Activated CD4-positive, alpha-beta memory T cell treated with anti-CD3 and anti-CD28 coated beads, Interleukin-2, amount 10 ng/mL, durations not matched to agents 7 days and 5 days (primary cell): ENCODE measurements around the gene ZNF883. TPM values are rescaled to one million over a fixed set of nuclear protein-coding genes. Genes with fewer than 3 reads are reported as not detected.
"Not testable (repeated sequence)": the region's sequence is repeated elsewhere in the genome, so short reads cannot be mapped to it uniquely, and the experiment has no call there.

Experiments used
- CTCF ChIA-PET: fragments of 350-600 bp; sonication (Branson Sonifier 250); formaldehyde crosslinking; loops from one replicate; lab custom pipeline; 2021; ENCODE audit warnings: antibody characterized with exemption, inconsistent platforms; lab: Charles Lee
- POLR2A ChIA-PET: fragments of 350-600 bp; sonication (Branson Sonifier 250); formaldehyde crosslinking; loops from one replicate; lab custom pipeline; 2021; ENCODE audit warnings: antibody characterized with exemption; lab: Charles Lee
- DNase-seq: peaks from one replicate; pipeline ENCODE4 v3.0.0-alpha.2; 2020
- H3K27ac Mint-ChIP-seq: one replicate; pipeline ENCODE4 v1.8.0; 2021; ENCODE audit warnings: mild to moderate bottlenecking, mixed read lengths
- H3K27me3 Mint-ChIP-seq: one replicate; pipeline ENCODE4 v1.8.0; 2021; ENCODE audit warnings: mixed read lengths
- H3K36me3 Mint-ChIP-seq: one replicate; pipeline ENCODE4 v1.8.0; 2021; ENCODE audit warnings: low read depth, mixed read lengths
- H3K4me1 Mint-ChIP-seq: one replicate; pipeline ENCODE4 v1.8.0; 2021; ENCODE audit warnings: mixed read lengths
- H3K4me3 Mint-ChIP-seq: one replicate; pipeline ENCODE4 v1.8.0; 2021; ENCODE audit warnings: mild to moderate bottlenecking, mixed read lengths
- H3K9me3 Mint-ChIP-seq: one replicate; pipeline ENCODE4 v1.8.0; 2021; ENCODE audit warnings: mixed read lengths
- total RNA-seq, 2 experiments: library from RNA; stranded (reverse); gene quantifications; one replicate each; pipeline ENCODE4 v1.2.3, GENCODE V29; 2021

The ZNF883 gene
- under 1 TPM in 1 of 2 experiments, not detected in 1; 0.30 TPM for total RNA-seq

DNA sequence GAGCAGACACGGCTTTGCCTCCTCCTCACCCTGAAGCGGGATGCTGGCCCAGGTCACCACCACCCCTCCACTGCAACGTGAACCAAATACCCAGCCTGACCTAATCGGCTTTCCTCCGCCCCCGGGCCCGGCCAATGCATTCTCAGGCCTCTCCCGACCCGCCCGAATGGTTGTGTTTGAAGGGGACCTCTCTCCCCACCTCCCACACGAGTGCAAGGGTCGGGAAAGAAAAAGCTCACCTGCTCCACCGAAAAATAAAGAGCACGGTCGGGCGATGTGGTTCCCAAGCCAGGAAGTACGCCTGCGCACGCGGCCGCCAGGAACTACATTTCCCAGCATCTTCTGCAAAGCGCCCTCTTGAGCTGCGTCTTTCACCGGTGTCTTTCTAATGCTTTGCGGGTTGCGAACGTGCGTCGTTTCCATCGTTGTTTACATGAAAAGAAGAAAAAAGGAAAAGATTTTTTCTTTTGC, at the start of gene ZNF883:
TSS of gene ZNF883 (minus strand) at position 282 of the 471 bp plus-strand sequence.
- H3K4me3 Mint-ChIP-seq = peak within 1 kb of the TSS; percentile 20
- no peaks in the 10 kb centered on the region for H3K4me1 Mint-ChIP-seq
- H3K27ac Mint-ChIP-seq = no peak within 1 kb of the TSS
- CTCF ChIA-PET = no interaction called here
- H3K36me3 Mint-ChIP-seq = no peaks in the 10 kb centered on the region
- H3K9me3 Mint-ChIP-seq = peaks cover 31% of the 10 kb centered on the region
- no peak for DNase-seq
- POLR2A ChIA-PET = no interaction called here
- H3K27me3 Mint-ChIP-seq = no peaks in the 10 kb centered on the region

DNA sequence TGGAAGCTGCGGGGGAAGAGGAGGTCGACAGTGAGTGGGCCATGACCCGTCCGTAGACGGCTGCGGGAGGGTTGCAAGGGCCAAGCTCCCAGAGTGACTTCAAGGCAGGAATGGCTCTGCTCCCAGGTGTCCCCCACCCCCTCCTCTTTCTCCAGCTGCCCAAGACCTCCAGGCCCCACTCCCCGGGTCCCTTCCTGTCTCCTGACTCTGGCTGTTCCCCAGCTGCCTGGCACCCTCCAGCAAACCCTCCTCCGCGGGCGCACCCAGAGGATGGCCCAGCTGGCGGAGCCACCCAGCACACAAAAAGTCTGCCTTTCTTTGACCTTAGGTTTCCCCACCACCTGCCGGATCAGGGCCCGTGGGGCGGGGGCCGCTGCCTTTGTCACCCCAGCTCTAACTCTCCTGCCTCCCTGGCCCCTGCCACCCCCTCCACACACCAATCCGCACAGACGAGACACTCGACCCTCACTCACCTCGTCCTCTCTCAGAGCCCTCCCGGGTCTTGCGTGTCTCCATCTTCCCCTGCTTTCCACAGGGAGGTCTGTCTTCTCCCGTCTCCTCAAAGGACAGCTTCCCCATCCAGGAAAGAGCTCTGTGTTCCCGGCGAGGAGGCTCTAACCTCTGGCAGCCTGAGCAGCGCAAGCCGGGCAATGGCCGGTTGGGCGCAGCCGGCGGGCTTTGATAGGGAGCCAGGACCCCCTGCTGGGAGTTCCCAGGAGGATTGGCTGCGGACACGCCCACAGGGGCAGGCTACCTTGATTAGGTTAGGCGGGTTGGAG, 49.3 kb upstream of the ZNF883 start:
- H3K9me3 Mint-ChIP-seq, POLR2A ChIA-PET, H3K27me3 Mint-ChIP-seq, H3K36me3 Mint-ChIP-seq, CTCF ChIA-PET, H3K4me3 Mint-ChIP-seq, H3K27ac Mint-ChIP-seq, H3K4me1 Mint-ChIP-seq: not testable (repeated sequence)
- DNase-seq = peak; percentile 30

DNA sequence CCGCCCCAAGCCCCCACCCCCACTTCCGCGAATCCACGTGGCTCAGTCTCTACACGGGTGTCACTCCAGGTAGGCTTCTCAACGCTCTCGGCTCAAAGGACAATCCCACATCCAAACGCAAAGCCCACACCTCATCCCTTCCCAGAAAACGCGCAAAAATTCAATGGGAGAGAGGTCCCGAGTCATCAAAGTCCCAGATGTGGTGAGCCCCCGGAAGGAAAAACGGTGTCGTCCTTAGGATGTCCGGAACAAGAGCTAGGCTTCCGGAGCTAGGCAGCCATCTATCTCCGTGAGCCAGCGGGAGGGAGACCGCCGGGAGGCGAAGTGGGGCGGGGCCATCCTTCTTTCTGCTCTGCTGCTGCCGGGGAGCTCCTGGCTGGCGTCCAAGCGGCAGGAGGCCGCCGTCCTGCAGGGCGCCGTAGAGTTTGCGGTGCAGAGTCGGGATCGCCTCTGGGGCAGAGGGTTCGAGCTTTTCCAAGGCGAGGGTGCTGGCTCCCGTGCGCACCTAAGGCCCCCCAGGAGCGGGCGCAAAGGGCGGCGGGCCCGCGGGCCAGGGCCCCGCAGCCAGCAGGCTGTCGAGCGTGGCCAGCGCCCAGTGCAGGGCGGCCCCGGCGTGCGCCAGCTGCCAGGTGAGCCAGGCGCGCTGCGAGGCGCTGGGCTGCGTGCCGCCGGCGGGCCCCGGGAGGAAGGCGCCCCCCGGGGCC, 47.7 kb upstream of the ZNF883 start:
- H3K27ac Mint-ChIP-seq, H3K4me1 Mint-ChIP-seq, DNase-seq, H3K9me3 Mint-ChIP-seq, H3K36me3 Mint-ChIP-seq, CTCF ChIA-PET, POLR2A ChIA-PET, H3K27me3 Mint-ChIP-seq, H3K4me3 Mint-ChIP-seq: not testable (repeated sequence)

DNA sequence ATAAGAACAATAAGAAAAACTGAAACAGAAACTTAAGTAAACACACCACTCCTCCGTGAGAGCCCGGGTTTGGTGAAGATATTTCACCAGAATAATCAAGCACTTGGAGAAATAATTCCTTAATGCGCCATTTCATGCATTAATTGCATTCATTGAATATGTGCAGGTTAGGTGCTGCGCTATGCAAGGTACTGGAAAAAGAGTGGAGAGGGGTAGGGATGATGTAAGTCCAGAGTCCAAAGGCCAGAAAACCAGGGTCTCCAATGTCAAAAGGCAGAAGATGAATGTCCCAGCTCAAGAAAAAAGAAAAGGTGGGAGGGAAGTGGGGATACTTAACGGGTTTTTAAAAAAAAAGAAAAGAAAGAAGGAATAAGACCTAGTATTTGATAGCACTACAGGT, 45.2 kb upstream of the ZNF883 start:
- ChIA-PET CTCF (no interaction called here), POLR2A (no interaction called here)
- Mint-ChIP-seq H3K36me3 (no peaks in the 10 kb centered on the region), H3K4me3 (no peak overlapping the region), H3K27ac (no peak overlapping the region), H3K4me1 (no peaks in the 10 kb centered on the region), H3K9me3 (peaks cover 8% of the 10 kb centered on the region), H3K27me3 (no peaks in the 10 kb centered on the region)
- no peak for DNase-seq

DNA sequence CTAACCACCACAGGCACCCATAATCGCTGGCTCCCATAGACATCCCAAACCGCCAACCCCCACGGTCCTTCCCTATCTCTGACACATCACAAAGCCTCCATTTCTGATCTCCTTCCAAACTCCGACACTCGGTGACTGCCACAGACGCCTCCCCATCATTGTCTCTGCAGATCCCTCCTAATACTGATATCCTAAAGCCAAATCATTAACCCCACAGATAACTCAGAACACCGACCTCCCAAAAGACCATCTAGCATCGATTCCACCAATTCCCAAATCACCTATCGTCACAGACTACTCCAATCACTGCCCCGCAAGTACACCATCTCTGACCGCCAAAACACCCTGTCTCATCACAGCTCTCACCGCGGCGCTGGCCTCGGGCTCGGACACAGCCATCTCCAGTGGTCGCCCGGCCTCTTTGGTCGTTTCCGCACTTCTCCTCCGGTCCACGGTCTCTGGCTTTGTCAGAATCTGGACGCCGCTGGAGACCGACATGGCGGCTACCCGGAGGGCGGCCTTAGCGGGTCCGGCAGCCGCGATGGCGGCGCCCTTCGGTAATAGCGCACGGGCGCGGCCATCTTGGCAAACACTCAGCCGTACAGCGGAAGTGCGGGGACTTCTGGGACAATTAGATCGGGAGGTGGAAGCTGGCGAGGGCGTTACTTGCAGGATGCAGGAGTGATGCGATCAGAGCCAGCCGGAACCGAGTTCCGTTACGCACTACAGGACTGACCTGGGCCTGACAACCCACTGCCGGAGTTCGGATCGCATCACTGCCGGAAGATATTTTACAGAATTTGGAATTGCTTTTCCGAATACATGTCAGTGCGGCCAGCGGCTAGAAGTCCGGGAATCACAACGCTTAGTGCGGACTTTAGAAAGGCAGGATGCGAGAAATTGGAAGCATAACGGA, 44.5 kb upstream of the ZNF883 start, which contains the start of gene ZFP37:
TSS of gene ZFP37 (minus strand) at position 534 of the 916 bp plus-strand sequence. CDS start at position 498, 36 bp downstream.
- peak; percentile 68 for DNase-seq
- peaks cover 8% of the 10 kb centered on the region for H3K9me3 Mint-ChIP-seq
- H3K36me3 Mint-ChIP-seq = no peaks in the 10 kb centered on the region
- POLR2A ChIA-PET = no interaction called here
- H3K4me3 Mint-ChIP-seq = no peak within 1 kb of the TSS
- H3K27me3 Mint-ChIP-seq = no peaks in the 10 kb centered on the region
- no peaks in the 10 kb centered on the region for H3K4me1 Mint-ChIP-seq
- H3K27ac Mint-ChIP-seq = no peak within 1 kb of the TSS
- CTCF ChIA-PET = no interaction called here

DNA sequence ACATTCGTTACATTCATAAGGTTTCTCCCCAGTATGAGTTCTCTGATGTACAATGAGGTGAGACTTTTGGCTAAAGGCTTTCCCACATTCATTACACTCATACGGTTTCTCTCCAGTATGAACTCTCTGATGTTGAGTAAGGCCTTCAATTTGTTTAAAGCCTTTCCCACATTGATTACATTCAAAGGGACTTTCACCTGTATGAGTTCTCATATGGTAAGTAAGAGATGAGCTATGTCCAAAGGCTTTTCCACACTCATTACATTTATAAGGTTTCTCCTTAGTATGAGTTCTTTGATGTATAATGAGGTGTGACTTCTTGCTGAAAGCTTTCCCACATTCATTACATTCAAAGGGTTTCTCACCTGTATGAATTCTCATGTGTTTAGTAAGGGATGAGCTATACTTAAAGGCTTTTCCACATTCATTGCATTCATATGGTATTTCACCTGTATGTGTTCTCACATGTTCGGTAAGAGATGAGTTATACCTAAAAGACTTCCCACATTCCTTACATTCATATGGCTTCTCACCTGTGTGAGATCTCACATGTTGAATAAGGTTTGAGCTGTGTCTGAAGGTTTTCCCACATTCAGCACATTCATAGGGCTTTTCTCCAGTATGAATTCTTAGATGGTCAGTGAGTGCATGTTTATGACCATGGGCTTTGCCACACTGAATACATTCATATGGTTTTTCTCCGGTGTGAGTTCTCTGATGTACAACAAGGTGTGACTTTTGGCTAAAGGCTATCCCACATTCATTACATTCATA, 31.1 kb upstream of the ZNF883 start:
- POLR2A ChIA-PET = no interaction called here

DNA sequence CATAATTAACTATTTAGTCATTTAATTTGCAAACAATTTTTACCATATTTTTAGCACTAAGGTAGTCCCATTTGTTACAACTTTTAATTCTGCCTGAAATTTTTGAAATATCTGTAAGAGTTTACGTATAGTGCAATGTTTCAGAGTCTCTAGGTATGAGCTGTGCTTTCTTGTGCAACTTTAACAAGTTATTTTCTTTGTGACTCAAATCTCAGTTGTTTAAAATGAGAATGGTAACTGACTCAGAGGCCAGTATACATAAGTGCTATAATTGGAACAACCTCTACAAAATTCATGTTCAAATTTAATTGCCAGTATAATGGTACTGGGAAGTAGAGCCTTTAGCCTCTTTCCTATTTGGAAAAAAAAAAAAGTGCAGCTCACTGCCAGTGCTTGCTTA, 14.2 kb upstream of the ZNF883 start:
- Mint-ChIP-seq H3K9me3 (peaks cover 29% of the 10 kb centered on the region), H3K4me1 (no peaks in the 10 kb centered on the region), H3K36me3 (no peaks in the 10 kb centered on the region), H3K4me3 (no peak overlapping the region), H3K27ac (no peak overlapping the region), H3K27me3 (no peaks in the 10 kb centered on the region)
- ChIA-PET POLR2A (no interaction called here), CTCF (no interaction called here)
- no peak for DNase-seq

More for the DNA sequence above, 31.1 kb upstream of the ZNF883 start:
- no peak for DNase-seq
- H3K4me3 Mint-ChIP-seq = no peak overlapping the region
- H3K27ac Mint-ChIP-seq = no peak overlapping the region
- no peaks in the 10 kb centered on the region for H3K4me1 Mint-ChIP-seq
- peaks cover 36% of the 10 kb centered on the region for H3K36me3 Mint-ChIP-seq
- CTCF ChIA-PET = interaction anchor here (1.1 kb wide), 1 partner anchor 11 kb away, joined by 3 read pairs; no protein-coding TSS in a partner anchor
- H3K27me3 Mint-ChIP-seq = no peaks in the 10 kb centered on the region
- H3K9me3 Mint-ChIP-seq = peaks cover 71% of the 10 kb centered on the region

DNA sequence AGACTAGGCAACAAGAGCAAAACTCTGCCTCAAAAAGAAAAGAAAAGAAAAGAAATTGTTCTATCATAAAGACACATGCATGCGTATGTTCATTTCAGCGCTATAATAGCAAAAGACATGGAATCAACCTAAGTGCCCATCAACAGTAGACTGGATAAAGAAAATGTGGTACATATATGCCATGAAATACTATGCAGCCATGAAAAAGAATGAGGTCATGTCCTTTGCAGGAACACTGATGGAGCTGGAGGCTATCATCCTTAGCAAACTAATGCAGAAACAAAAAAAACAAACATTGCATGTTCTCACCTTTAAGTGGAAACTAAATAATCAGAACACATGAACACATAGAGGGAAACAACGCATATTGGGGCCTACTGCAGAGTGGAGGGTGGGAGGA, 6.3 kb upstream of the ZNF883 start:
- CTCF ChIA-PET = no interaction called here
- Mint-ChIP-seq H3K9me3 (peaks cover 39% of the 10 kb centered on the region), H3K4me1 (no peaks in the 10 kb centered on the region)

DNA sequence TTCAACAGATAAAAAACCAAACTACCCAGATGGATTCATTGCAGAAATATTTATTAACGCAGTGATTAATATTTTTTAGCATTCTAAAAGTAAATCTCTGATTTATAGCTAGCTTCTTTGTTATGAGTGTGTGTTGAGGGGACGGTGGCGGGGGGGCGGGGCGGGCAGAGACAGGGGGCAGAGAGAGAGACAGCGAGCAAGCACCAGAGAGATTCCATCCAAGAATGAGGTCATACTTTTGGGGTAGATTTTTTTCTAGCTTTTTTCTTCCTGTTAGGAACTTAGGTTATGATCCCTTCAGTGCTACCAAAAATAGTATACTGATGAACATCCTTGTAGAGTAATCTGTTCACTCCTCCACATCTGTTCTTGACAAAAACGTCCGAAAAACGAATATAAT, 500 bp upstream of the ZNF883 start:
- no peak overlapping the region for H3K4me3 Mint-ChIP-seq
- H3K4me1 Mint-ChIP-seq = no peaks in the 10 kb centered on the region
- peaks cover 32% of the 10 kb centered on the region for H3K9me3 Mint-ChIP-seq
- no peak for DNase-seq
- POLR2A ChIA-PET = no interaction called here
- H3K27me3 Mint-ChIP-seq = no peaks in the 10 kb centered on the region
- CTCF ChIA-PET = no interaction called here
- H3K36me3 Mint-ChIP-seq = no peaks in the 10 kb centered on the region
- no peak overlapping the region for H3K27ac Mint-ChIP-seq

More for the DNA sequence above, 6.3 kb upstream of the ZNF883 start:
- H3K27ac Mint-ChIP-seq = no peak overlapping the region
- POLR2A ChIA-PET = no interaction called here
- H3K27me3 Mint-ChIP-seq = no peaks in the 10 kb centered on the region
- no peaks in the 10 kb centered on the region for H3K36me3 Mint-ChIP-seq
- DNase-seq = no peak
- no peak overlapping the region for H3K4me3 Mint-ChIP-seq

DNA sequence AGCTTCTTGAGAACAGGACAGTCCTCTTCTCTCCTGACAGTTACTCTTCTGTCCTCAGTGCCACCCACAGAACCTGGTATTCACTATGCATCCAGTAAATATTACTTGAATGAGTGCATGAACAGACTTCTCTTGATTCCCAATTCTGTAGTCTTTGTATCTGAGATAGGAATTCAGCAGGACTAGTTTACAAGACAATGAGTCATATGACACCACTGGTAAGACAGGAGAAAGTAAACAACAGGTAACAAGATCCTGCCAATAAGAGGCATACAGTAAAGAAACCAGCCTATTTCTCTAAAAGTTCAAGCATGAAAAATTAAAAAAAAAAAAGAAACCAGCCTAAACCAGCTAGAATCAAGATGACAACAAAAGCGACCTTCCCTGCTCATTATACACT, 6.2 kb downstream of the ZNF883 start:
- Mint-ChIP-seq H3K27me3 (no peaks in the 10 kb centered on the region), H3K9me3 (peaks cover 28% of the 10 kb centered on the region), H3K36me3 (no peaks in the 10 kb centered on the region), H3K4me1 (no peaks in the 10 kb centered on the region), H3K27ac (no peak overlapping the region), H3K4me3 (no peak overlapping the region)
- no peak for DNase-seq
- ChIA-PET POLR2A (no interaction called here), CTCF (no interaction called here)

DNA sequence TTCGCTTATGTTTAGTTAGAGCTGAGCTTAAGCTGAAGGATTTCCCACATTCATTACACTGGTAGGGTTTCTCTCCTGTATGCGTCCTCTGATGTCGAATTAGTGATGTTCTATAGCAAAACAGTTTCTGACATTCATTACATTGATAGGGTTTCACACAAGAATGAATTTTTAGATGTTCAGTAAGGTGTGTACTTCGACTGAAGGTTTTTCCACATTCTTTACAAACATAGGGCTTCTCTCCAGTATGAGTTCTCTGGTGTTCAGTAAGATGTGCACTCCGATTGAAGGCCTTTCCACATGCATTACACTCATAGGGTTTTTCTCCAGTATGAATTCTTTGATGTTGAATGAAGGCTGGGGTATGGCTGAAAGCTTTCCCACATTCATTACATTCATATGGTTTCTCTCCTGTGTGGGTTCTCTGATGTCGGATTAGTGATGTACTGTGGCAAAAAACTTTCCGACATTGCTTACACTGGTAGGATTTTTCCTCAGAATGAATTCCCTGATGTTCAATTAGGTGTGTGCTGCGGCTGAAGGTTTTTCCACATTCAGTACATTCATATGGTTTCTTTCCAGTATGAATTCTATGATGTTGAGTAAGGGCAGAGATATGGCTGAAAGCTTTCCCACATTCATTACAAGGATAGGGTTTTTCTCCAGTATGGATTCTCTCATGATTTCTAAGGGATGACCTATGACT, 14.6 kb downstream of the ZNF883 start:
- H3K9me3 Mint-ChIP-seq = peaks cover 61% of the 10 kb centered on the region
- DNase-seq = no peak
- H3K27ac Mint-ChIP-seq = no peak overlapping the region
- no peaks in the 10 kb centered on the region for H3K27me3 Mint-ChIP-seq
- peaks cover 8% of the 10 kb centered on the region for H3K36me3 Mint-ChIP-seq
- no peaks in the 10 kb centered on the region for H3K4me1 Mint-ChIP-seq
- ChIA-PET POLR2A (no interaction called here), CTCF (no interaction called here)
- no peak overlapping the region for H3K4me3 Mint-ChIP-seq

DNA sequence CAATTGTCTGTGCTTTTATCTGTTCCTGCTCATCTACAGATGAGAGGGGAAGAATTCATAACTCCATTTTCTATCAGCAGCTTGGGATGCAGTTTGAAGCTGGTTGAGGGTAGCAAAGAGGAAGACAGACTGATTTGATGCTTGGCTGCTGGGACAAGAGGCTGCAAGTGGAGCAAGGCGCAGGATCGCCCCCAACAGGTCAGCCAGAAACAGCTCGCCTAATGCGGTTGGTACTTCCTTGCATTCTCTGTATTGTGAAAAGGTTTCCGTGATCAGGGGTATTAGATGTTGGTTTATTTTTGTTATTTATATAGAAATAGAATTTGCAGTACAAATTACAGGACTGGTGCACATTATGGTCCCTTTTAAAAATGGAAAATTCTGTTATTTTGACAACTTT, 40.6 kb downstream of the ZNF883 start:
- Mint-ChIP-seq H3K9me3 (no peaks in the 10 kb centered on the region), H3K4me1 (no peaks in the 10 kb centered on the region), H3K36me3 (no peaks in the 10 kb centered on the region), H3K27ac (no peak overlapping the region), H3K27me3 (no peaks in the 10 kb centered on the region), H3K4me3 (no peak overlapping the region)
- no peak for DNase-seq
- ChIA-PET POLR2A (no interaction called here), CTCF (no interaction called here)
